ENCODE results near the gene TEKTIP1. TPM values are rescaled to one million over a fixed set of nuclear protein-coding genes. Genes with fewer than 3 reads are reported as not detected.
"Not testable (repeated sequence)": the region's sequence is repeated elsewhere in the genome, so short reads cannot be mapped to it uniquely, and the experiment has no call there.

Gene TEKTIP1
- total and polyA plus RNA-seq, 9 of the 15 experiments (the other 6 are each of a cell fraction or from before 2014, with no cell fraction given), result 0.66 TPM; not detected in 8

- H3K79me2 ChIP-seq (ENCODE audit: control insufficient read depth, insufficient read depth, low read length); H3K4me3 ChIP-seq; H3K36me3 ChIP-seq (ENCODE audit: control insufficient read depth, insufficient read depth, low read length); in situ Hi-C loops (cut with MboI); intact Hi-C loops (cut with micrococcal nuclease); H2AFZ ChIP-seq (ENCODE audit: low read depth, low read length); CTCF ChIA-PET (ENCODE audit: low intra/inter-chr PET ratio); H3K27ac ChIP-seq (ENCODE audit: extremely low read depth, low read depth, low read length); H3K4me2 ChIP-seq (ENCODE audit: insufficient read depth, low read length); ATAC-seq; H3K9ac ChIP-seq (ENCODE audit: insufficient read depth in 1 of 2, low read depth in 2 of 2, low read length in 2 of 2); H3K9me1 ChIP-seq (ENCODE audit: control insufficient read depth, insufficient read depth, low read length); H3K27me3 ChIP-seq (ENCODE audit: control insufficient read depth in 2 of 2, insufficient read depth in 2 of 2, low read length in 2 of 2); H4K20me1 ChIP-seq (replicated peaks; ENCODE audit: control insufficient read depth, insufficient read depth, low read length); H3K9me3 ChIP-seq (replicated peaks; ENCODE audit: control insufficient read depth, insufficient read depth, low read depth, low read length); DNase-seq (ENCODE audit: extremely low read depth in 1 of 4, low spot score in 3 of 4); BruUV-seq (replicated peaks); FAIRE-seq: not testable (repeated sequence)
- H3K4me1 ChIP-seq (replicated peaks in 1 of 2; ENCODE audit: control insufficient read depth in 2 of 2, insufficient read depth in 2 of 2, low read length in 2 of 2), result peaks cover 16 to 39% of the 10 kb centered on the region in 2 experiments
- WGBS (ENCODE audit: insufficient coverage, low coverage, missing lambda C conversion rate), result 78% methylated on average over 15 of the region's 15 CpGs
- peak; percentile 89 for TF ChIP-seq ZNF121 (CRISPR knock-in tag; conservative IDR thresholded peaks at IDR 0.05)
- POLR2A ChIA-PET, result interaction anchor here (1.2 kb wide), 1 partner anchor 8 kb away, joined by 6 read pairs; no protein-coding TSS in a partner anchor
These were observed 45.2 kb downstream of the TEKTIP1 start for GRCh38 chr19:3584036-3584802.

- 7% methylated on average over 36 of the region's 84 CpGs for WGBS (ENCODE audit: insufficient coverage, low coverage, missing lambda C conversion rate)
- Histone ChIP-seq H3K9me3 (replicated peaks; ENCODE audit: control insufficient read depth, insufficient read depth, low read depth, low read length) (no peaks in the 10 kb centered on the region), H4K20me1 (replicated peaks; ENCODE audit: control insufficient read depth, insufficient read depth, low read length) (no peaks in the 10 kb centered on the region), H3K4me2 (ENCODE audit: insufficient read depth, low read length) (peak within 1 kb of the TSS; percentile 63), H3K27ac (ENCODE audit: extremely low read depth, low read depth, low read length) (peak within 1 kb of the TSS; percentile 63; the same call in 2 of the 3 replicates), H3K79me2 (ENCODE audit: control insufficient read depth, insufficient read depth, low read length) (no peaks in the 10 kb centered on the region), H3K27me3 (ENCODE audit: control insufficient read depth in 2 of 2, insufficient read depth in 2 of 2, low read length in 2 of 2) (no peaks in the 10 kb centered on the region), H2AFZ (ENCODE audit: low read depth, low read length) (peak within 1 kb of the TSS; percentile 97), H3K4me1 (replicated peaks in 1 of 2; ENCODE audit: control insufficient read depth in 2 of 2, insufficient read depth in 2 of 2, low read length in 2 of 2) (peaks cover 3 to 30% of the 10 kb centered on the region in 2 experiments), H3K9ac (ENCODE audit: insufficient read depth in 1 of 2, low read depth in 2 of 2, low read length in 2 of 2) (peak within 1 kb of the TSS; percentile 63 to 85), H3K36me3 (ENCODE audit: control insufficient read depth, insufficient read depth, low read length) (no peaks in the 10 kb centered on the region), H3K4me3 (peak within 1 kb of the TSS; percentile 42), H3K9me1 (ENCODE audit: control insufficient read depth, insufficient read depth, low read length) (no peaks in the 10 kb centered on the region)
- intact Hi-C loops (cut with micrococcal nuclease) (loop anchor here (1.0 kb wide), 1 partner anchor 33 kb away; no protein-coding TSS in a partner anchor), in situ Hi-C loops (cut with MboI) (no loop called here)
- DNase-seq (ENCODE audit: extremely low read depth in 1 of 4, low spot score in 3 of 4) (peak in 3 of 4 experiments; percentile 48 to 67 (median 65)), FAIRE-seq (no peak), ATAC-seq (peak; percentile 56)
- no TSS peak for BruUV-seq (replicated peaks)
- ChIA-PET POLR2A (interaction anchor here (0.5 to 1.3 kb wide), 6 partner anchors 7 to 857 kb away, joined by 3 to 6 read pairs (median 3); no protein-coding TSS in a partner anchor), CTCF (ENCODE audit: low intra/inter-chr PET ratio) (interaction anchor here (0.6 kb wide), 1 partner anchor 37 kb away, joined by 8 read pairs; no protein-coding TSS in a partner anchor)
- TF ChIP-seq ZNF174 (CRISPR knock-in tag; IDR thresholded peaks at IDR 0.05), result no peak
- TF ChIP-seq PCBP2 (IDR thresholded peaks at IDR 0.05; ENCODE audit: low read depth, low read length, poor library complexity, severe bottlenecking), result no peak
- TF ChIP-seq CEBPB (tag; IDR thresholded peaks at IDR 0.05), result no peak
- TF ChIP-seq ZBED1 (IDR thresholded peaks at IDR 0.05), result no peak
- no peak for TF ChIP-seq POLR2A (conservative IDR thresholded peaks at IDR 0.05)
- TF ChIP-seq FOXA1 (IDR thresholded peaks at IDR 0.05; ENCODE audit: borderline replicate concordance), result no peak
- TF ChIP-seq TEAD2 (tag; IDR thresholded peaks at IDR 0.05), result no peak
- no peak for TF ChIP-seq HIVEP1 (CRISPR knock-in tag; IDR thresholded peaks at IDR 0.05)
- no peak for TF ChIP-seq CEBPZ (IDR thresholded peaks at IDR 0.05; ENCODE audit: borderline replicate concordance, low read depth, low read length)
These were observed 46.5 kb downstream of the TEKTIP1 start, which contains the start of gene GIPC3 for GRCh38 chr19:3585301-3586126. TSS of gene GIPC3 (plus strand) at chr19:3585478. CDS start at chr19:3585598, 120 bp downstream.

Data from K562 (cell line).